Neural progenitor cell (in vitro differentiated cells): ENCODE data around the gene C1orf122. TPM values are rescaled to one million over a fixed set of nuclear protein-coding genes. Genes with fewer than 3 reads are reported as not detected.

Experiments used
- DNase-seq: peaks from one replicate; pipeline ENCODE4 v3.0.0-alpha.2; 2016; ENCODE audit warnings: low spot score
- H2AFZ ChIP-seq: fragments of 200-600 bp; sonication (generic); replicated peaks from 2 replicates; pipeline ENCODE4 v1.6.1; 2016; ENCODE audit warnings: antibody characterized with exemption
- H3F3A ChIP-seq: fragments of 200-600 bp; sonication (generic); 2 replicates; pipeline ENCODE4 v1.6.1; 2016; ENCODE audit warnings: antibody characterized with exemption, low read depth
- H3K27ac ChIP-seq: fragments of 200-600 bp; sonication (generic); 2 replicates; pipeline ENCODE4 v1.5.1; 2016; ENCODE audit warnings: mild to moderate bottlenecking
- H3K27me3 ChIP-seq: fragments of 200-600 bp; sonication (generic); 2 replicates; pipeline ENCODE4 v1.6.1; 2016; ENCODE audit warnings: mild to moderate bottlenecking, moderate library complexity
- H3K36me3 ChIP-seq: fragments of 200-600 bp; sonication (generic); 2 replicates; pipeline ENCODE4 v1.5.1; 2016
- H3K4me1 ChIP-seq: fragments of 200-600 bp; sonication (generic); 2 replicates; pipeline ENCODE4 v1.6.1; 2016; ENCODE audit warnings: mixed run types
- H3K4me2 ChIP-seq: fragments of 200-600 bp; sonication (generic); 2 replicates; pipeline ENCODE4 v1.6.1; 2016
- H3K4me3 ChIP-seq: fragments of 200-600 bp; sonication (generic); 2 replicates; pipeline ENCODE4 v1.5.1; 2016
- H3K79me2 ChIP-seq: fragments of 200-600 bp; sonication (generic); 2 replicates; pipeline ENCODE4 v1.6.1; 2016; ENCODE audit warnings: low read depth
- H3K9ac ChIP-seq: fragments of 200-600 bp; sonication (generic); 2 replicates; pipeline ENCODE4 v1.6.1; 2016
- H3K9me3 ChIP-seq: fragments of 200-600 bp; sonication (generic); 2 replicates; pipeline ENCODE4 v1.5.1; 2016; ENCODE audit warnings: low read depth
- H4K20me1 ChIP-seq: fragments of 200-600 bp; sonication (generic); 2 replicates; pipeline ENCODE4 v1.6.1; 2016; ENCODE audit warnings: low read depth
- H3K27ac Mint-ChIP-seq: 3 replicates; pipeline ENCODE4 v1.8.0; 2021; ENCODE audit warnings: mixed read lengths
- H3K27me3 Mint-ChIP-seq: 2 replicates; pipeline ENCODE4 v1.8.0; 2022; ENCODE audit warnings: low read depth, mild to moderate bottlenecking, inconsistent platforms, moderate library complexity, mixed read lengths; ENCODE audit not compliant: insufficient read depth
- H3K36me3 Mint-ChIP-seq: 3 replicates; pipeline ENCODE4 v1.8.0; 2021; ENCODE audit warnings: mixed read lengths
- H3K4me1 Mint-ChIP-seq: 3 replicates; pipeline ENCODE4 v1.8.0; 2021; ENCODE audit warnings: mixed read lengths
- H3K4me3 Mint-ChIP-seq: 3 replicates; pipeline ENCODE4 v1.8.0; 2021; ENCODE audit warnings: mild to moderate bottlenecking, moderate library complexity, mixed read lengths
- H3K9me3 Mint-ChIP-seq: 3 replicates; pipeline ENCODE4 v1.8.0; 2020; ENCODE audit warnings: mixed read lengths
- CTCF ChIP-seq: fragments of 200-600 bp; sonication (generic); IDR thresholded peaks from 2 replicates; pipeline ENCODE4 v1.5.1; 2017; ENCODE audit warnings: antibody characterized with exemption, mild to moderate bottlenecking
- EZH2 ChIP-seq: fragments of 200-600 bp; sonication (generic); IDR thresholded peaks from 2 replicates; pipeline ENCODE4 v1.6.1; 2017; ENCODE audit warnings: antibody characterized with exemption, mild to moderate bottlenecking, moderate library complexity
- EZH2phosphoT487 ChIP-seq: fragments of 200-600 bp; sonication (generic); IDR thresholded peaks from 2 replicates; pipeline ENCODE4 v1.6.1; 2017; ENCODE audit warnings: antibody characterized with exemption
- total RNA-seq: library from RNA; depleted of rRNA; stranded (reverse); fragments of >200 nt; gene quantifications from 2 replicates; pipeline ENCODE4 v1.2.3, GENCODE V29; 2015; ENCODE audit warnings: low replicate concordance

Gene C1orf122
- total RNA-seq, 1 donor from 2014 or later, result 17.7 TPM

- no peaks in the 10 kb centered on the region for H3F3A ChIP-seq
- no peak overlapping the region for H3K27ac Mint-ChIP-seq
Observed at GRCh38 chr1:37828410-37829074, 21.0 kb downstream of the C1orf122 start.

GRCh38 chr1:37831109-37831508, 23.5 kb downstream of the C1orf122 start:
- no peaks in the 10 kb centered on the region for H3K9me3 ChIP-seq
- peaks cover 9% of the 10 kb centered on the region for H3K36me3 ChIP-seq
- Mint-ChIP-seq H3K9me3 (no peaks in the 10 kb centered on the region), H3K4me3 (no peak overlapping the region), H3K36me3 (peaks cover 14% of the 10 kb centered on the region), H3K27ac (no peak overlapping the region), H3K27me3 (peaks cover 7% of the 10 kb centered on the region), H3K4me1 (no peaks in the 10 kb centered on the region)
- no peaks in the 10 kb centered on the region for H3F3A ChIP-seq
- no peaks in the 10 kb centered on the region for H3K4me1 ChIP-seq
- DNase-seq, result no peak
- H2AFZ ChIP-seq, result no peak overlapping the region
- peaks cover 2% of the 10 kb centered on the region for H4K20me1 ChIP-seq
- H3K9ac ChIP-seq, result no peak overlapping the region
- H3K79me2 ChIP-seq, result no peaks in the 10 kb centered on the region
- no peak overlapping the region for H3K4me2 ChIP-seq
- TF ChIP-seq EZH2 (no peak), EZH2phosphoT487 (no peak), CTCF (no peak)
- H3K27ac ChIP-seq, result no peak overlapping the region
- H3K27me3 ChIP-seq, result no peaks in the 10 kb centered on the region
- no peak overlapping the region for H3K4me3 ChIP-seq

More at GRCh38 chr1:37828410-37829074, 21.0 kb downstream of the C1orf122 start:
- Histone ChIP-seq H3K4me3 (no peak overlapping the region), H2AFZ (no peak overlapping the region), H3K4me2 (no peak overlapping the region), H3K9me3 (no peaks in the 10 kb centered on the region), H3K79me2 (no peaks in the 10 kb centered on the region), H3K36me3 (peaks cover 4% of the 10 kb centered on the region), H3K27me3 (no peaks in the 10 kb centered on the region), H3K27ac (no peak overlapping the region), H4K20me1 (no peaks in the 10 kb centered on the region), H3K4me1 (no peaks in the 10 kb centered on the region), H3K9ac (no peak overlapping the region)
- H3K4me1 Mint-ChIP-seq, result no peaks in the 10 kb centered on the region
- no peaks in the 10 kb centered on the region for H3K9me3 Mint-ChIP-seq
- peaks cover 3% of the 10 kb centered on the region for H3K27me3 Mint-ChIP-seq
- peaks cover 5% of the 10 kb centered on the region for H3K36me3 Mint-ChIP-seq
- TF ChIP-seq CTCF (no peak), EZH2phosphoT487 (no peak), EZH2 (no peak)
- H3K4me3 Mint-ChIP-seq, result no peak overlapping the region
- no peak for DNase-seq

GRCh38 chr1:37831809-37832208, 24.2 kb downstream of the C1orf122 start:
- no peak overlapping the region for H2AFZ ChIP-seq
- H3K4me1 ChIP-seq, result no peaks in the 10 kb centered on the region
- TF ChIP-seq EZH2phosphoT487 (no peak), CTCF (no peak), EZH2 (no peak)
- H3F3A ChIP-seq, result no peaks in the 10 kb centered on the region
- no peaks in the 10 kb centered on the region for H3K4me1 Mint-ChIP-seq
- no peak overlapping the region for H3K27ac Mint-ChIP-seq
- H3K9me3 ChIP-seq, result no peaks in the 10 kb centered on the region
- no peaks in the 10 kb centered on the region for H3K27me3 ChIP-seq
- no peak overlapping the region for H3K4me3 Mint-ChIP-seq
- peaks cover 15% of the 10 kb centered on the region for H3K36me3 Mint-ChIP-seq
- DNase-seq, result no peak
- peaks cover 2% of the 10 kb centered on the region for H4K20me1 ChIP-seq
- no peak overlapping the region for H3K4me3 ChIP-seq
- H3K27ac ChIP-seq, result no peak overlapping the region
- H3K4me2 ChIP-seq, result no peak overlapping the region
- no peaks in the 10 kb centered on the region for H3K79me2 ChIP-seq
- H3K36me3 ChIP-seq, result peaks cover 9% of the 10 kb centered on the region
- H3K27me3 Mint-ChIP-seq, result peaks cover 7% of the 10 kb centered on the region
- no peak overlapping the region for H3K9ac ChIP-seq
- H3K9me3 Mint-ChIP-seq, result no peaks in the 10 kb centered on the region
